C4-2B (cell line): ENCODE measurements around the gene PRKCA.

Source experiments
- CTCF ChIP-seq: fragments of 450-650 bp; conservative IDR thresholded peaks from 2 replicates; pipeline ENCODE4 v1.5.1; 2017; ENCODE audit warnings: mild to moderate bottlenecking
- ZFX ChIP-seq: fragments of 450-650 bp; IDR thresholded peaks from 2 replicates; pipeline ENCODE4 v1.6.1; 2017

GRCh38 chr17:66702106-66702936, 399.9 kb downstream of the PRKCA start:
- TF ChIP-seq CTCF (no peak), ZFX (no peak)
